ENCODE measurements around the gene RUNX1.

RUNX1 gene

GRCh38 chr21:34801519-34802132 is 247.5 kb downstream of the RUNX1 start:
- no peak for DNase-seq

- DNase-seq, result no peak
Observed at GRCh38 chr21:34800797-34801518, 248.1 kb downstream of the RUNX1 start.

GRCh38 chr21:34799092-34799491 is 250.0 kb downstream of the RUNX1 start:
- DNase-seq, result no peak

DNA sequence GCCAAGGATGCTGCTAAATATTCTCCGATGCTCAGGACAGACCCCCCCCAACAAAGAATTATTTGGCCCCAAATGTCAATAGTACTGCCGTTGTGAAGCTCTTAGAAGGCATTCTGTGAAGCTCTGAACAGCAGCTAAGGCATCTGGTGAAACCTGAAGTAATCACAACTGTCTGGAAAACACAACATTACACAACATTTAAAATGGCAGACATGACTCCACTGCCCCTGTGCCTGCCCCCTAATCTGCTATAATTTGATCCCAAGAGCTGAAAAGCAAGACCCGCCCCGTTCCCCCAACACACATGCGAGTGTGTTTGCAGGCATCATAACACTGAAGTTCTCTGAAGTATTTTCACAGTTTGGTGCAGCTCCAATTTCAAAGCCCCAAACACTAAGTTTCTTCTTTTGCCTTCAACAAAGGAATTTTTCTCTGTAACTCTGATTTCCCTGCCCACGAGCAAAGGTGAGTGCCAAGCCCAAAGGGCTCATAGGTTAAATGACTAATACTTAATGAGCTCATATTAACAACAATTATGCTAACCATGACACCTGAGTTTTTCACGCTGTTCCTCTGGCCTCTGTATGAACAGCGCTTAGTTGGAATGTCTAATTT is 251.1 kb downstream of the RUNX1 start:
- no peak for DNase-seq

GRCh38 chr21:34797201-34797525 is 251.9 kb downstream of the RUNX1 start:
- DNase-seq, result no peak

DNA sequence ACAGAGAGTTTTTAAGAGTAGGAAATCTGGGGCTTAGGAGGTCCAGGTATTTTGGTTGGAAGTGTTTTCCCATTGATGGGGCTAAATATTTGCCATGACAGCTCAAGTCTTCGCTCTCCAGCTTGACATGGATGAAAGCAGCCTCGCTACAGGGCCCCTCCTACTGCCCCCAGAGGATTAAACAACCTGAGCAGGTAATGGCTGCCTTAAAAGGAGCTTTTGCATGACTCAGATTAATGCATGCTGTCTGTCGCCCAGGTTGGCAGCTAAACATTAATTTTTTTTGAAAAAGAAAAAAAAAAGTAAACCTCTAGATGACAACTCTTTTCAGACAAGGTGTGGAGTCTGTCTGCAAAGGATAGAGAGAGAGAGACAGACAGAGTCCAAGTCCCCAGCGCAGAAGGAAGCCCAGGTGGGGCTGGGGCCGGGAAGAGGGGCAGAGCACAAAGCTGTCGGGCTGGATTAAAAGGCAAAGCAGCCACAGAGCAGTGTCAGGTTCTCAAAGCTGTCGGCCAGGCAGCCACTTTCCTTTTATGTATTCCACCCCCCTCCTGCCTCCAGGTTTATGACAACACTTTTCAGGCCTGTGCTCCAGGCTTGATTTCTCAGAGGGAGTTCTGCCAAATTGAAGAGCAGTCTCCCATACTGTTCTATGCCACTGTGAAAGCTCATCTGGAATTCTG is 252.4 kb downstream of the RUNX1 start:
- no peak for DNase-seq

GRCh38 chr21:34795548-34796180 is 253.4 kb downstream of the RUNX1 start:
- no peak for DNase-seq

DNA sequence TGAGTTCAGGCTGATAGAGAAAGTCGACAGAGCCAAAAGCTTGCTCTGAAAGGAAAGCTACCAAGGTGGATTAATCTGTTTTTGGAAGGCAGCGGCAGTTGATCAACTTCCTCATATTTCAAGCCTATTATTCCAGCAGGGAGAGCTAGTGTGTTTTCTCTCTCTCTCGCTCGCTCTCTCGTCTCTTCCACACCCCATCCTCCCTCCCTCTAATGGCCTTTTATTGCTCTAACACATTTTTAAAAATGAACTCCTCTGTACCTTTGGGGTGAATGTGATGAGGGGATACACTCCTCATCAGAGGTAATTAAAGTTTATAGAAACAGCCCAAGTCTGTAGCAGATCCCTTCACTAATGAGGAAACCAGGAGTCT is 253.9 kb downstream of the RUNX1 start:
- no peak for DNase-seq

DNA sequence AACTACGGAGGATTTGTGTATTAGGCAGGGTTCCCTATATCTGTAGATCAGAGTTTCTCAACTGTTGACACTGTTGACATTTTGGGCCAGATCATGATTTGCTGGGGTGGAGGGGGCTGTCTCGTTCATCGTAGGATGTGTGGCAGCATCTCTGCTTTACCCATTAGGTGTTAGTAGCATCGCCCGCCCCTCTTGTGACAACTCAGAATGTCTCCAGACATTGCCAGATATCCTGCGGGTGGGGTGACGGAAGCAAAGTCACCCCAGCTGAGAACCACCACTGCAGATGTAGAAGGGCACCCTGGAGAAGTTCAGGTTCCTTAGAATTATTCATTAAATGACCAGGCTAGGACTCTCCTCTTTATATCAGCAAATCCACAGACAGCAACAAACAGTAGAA is 254.4 kb downstream of the RUNX1 start:
- DNase-seq, result no peak

- DNase-seq, result no peak
Observed at GRCh38 chr21:34793471-34793870, 255.6 kb downstream of the RUNX1 start.

DNA sequence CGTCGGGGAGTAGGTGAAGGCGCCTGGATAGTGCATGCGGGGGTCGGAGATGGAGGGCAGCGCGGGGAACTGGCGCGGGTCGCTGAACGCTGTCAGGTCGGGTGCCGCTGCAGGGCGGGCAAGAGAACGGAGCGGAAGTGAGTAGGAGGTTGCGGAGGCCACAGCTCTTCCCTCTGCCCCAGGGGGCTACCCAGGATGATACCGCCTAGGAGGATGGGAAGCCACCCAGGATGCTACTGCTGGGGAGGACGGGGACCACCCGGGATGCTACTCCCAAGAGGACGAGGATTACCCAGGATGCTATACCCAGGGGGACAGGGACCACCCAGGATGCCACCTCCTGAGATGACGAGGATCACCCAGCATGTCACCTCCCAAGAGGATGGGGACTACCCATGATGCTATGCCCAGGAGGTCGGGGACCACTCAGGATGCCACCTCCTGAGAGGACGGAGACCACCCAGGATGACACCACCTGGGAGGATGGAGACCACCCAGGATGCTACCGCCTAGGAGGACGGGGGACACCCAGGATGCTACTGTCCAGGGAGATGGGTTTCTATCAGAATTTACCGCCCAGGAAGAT is 256.5 kb downstream of the RUNX1 start:
- no peak for DNase-seq

DNA sequence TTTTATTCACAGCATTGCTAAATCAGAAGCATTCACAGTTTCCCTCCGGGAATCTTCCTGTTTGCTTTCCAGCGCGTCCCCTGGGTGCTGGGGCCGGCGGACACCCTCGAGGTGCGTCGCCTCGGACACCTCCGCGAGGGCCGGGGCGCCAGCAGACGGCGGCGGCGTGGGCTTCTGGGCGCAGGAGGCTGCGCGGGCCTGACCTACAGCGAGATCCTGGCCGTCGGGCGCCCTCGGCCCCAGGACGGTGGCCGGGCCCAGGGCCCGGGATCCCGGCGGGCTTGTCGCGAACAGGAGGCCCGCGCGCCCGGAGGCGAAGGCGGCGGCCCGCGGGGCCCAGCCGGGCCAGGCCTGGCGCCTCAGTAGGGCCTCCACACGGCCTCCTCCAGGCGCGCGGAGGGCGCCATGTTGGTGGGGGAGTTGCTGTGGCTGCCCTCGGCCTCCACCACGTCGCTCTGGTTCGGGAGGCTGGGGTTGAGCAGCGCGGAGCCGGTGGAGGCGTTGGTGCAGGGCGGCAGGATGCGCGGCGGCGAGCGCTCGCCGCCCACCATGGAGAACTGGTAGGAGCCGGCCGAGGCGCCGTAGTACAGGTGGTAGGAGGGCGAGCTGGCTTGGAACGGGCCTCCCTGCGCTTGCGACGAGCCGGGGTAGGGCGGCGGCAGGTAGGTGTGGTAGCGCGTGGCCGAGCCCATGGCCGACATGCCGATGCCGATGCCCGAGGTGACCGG is 257.2 kb downstream of the RUNX1 start:
- no peak for DNase-seq

DNA sequence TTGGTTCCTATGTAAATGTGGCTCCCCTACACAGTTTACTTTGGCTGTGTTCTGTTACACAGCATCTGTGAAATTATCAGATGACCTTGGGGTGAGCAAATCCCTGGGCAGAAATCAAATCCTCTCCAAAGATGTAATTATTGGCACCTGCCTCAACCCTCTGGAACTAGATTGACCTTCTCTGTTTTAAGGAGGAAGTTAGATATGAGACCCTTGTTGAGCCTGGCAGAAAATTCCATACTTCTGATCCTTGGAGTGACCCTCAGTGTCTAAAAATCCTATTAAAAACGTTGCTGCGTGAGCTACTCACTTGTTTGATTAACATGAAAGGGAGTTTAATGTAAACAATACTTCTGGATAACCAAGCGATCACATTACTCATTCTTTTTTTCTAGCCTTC is 258.3 kb downstream of the RUNX1 start:
- DNase-seq, result no peak

- DNase-seq, result no peak
Observed at GRCh38 chr21:34790341-34790740, 258.8 kb downstream of the RUNX1 start.

DNA sequence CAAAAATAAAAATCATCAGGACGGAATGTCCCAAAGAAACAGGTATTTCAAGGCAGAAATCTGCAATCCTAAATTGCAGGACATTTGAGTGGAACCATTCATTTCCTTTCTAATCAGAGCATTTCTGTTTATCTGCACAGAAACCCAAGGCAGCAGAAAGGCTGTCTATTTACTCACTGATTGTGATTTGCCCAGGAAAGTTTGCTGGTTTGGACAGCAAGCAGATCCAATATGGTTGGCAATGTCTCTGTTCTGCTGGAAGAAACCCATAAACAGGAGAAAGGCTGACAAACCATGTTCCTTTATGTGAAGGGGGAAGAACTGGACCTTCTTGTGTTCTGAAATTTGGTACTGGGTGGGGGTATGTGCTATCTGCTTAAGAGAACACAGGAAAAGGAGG is 260.2 kb downstream of the RUNX1 start:
- DNase-seq, result no peak

DNA sequence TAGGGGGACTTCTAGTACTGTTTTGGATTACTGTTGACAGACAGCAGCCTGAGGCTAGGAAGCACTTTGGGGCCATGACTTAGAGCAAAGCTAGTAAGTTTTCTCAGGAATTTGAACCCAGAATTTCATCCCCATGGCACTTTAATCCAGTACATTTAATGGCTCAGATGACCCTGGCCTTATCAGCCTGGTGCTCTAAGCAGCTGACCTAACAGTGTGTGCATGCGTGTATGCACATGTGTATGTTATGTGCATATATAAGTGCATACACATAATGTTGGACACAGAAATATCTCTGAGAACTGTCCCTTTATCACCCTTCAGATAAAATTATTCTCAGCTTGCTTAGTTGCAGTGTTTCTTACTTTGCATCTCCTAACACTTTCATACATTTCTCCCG is 265.3 kb downstream of the RUNX1 start:
- no peak for DNase-seq

- DNase-seq, result no peak
Observed at GRCh38 chr21:34782506-34783360, 266.4 kb downstream of the RUNX1 start.

DNA sequence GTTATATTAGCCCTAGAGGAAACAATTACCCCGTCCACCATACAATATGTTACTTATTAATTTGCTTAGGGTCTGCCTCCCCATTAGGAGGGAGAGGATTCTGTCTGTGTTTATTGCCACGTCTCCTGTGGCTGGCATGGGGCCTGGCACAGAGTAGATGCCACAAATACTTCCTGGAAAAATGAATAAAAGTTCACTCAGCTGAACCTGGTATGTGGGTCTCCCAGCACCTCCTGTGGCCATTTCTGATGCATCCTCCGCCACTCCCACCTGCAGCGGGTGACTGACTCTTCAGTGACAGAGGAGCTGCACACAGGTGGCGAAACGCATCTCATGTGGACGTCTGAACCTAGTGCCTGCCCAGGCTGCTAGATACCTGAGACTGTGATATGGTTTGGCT is 267.6 kb downstream of the RUNX1 start:
- DNase-seq, result no peak

DNA sequence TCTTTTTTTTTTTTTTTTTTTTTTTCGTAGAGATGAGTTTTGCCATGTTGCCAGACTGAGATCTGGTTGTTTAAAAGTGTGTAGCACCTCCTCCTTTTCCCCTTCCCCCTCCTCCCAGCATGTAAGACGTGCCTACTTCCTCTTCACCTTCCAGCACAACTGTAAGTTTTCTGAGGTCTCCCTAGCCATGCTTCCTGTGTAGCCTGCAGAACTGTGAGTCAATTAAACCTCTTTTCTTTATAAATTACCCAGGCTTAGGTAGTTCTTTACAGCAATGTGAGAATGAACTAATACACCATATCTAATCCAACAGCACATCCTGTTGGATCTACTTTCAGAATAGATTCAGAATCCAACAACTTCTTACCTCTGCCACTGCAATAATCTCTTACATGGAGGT is 269.2 kb downstream of the RUNX1 start:
- DNase-seq, result no peak

GRCh38 chr21:34775793-34776192 is 273.3 kb downstream of the RUNX1 start:
- no peak for DNase-seq

DNA sequence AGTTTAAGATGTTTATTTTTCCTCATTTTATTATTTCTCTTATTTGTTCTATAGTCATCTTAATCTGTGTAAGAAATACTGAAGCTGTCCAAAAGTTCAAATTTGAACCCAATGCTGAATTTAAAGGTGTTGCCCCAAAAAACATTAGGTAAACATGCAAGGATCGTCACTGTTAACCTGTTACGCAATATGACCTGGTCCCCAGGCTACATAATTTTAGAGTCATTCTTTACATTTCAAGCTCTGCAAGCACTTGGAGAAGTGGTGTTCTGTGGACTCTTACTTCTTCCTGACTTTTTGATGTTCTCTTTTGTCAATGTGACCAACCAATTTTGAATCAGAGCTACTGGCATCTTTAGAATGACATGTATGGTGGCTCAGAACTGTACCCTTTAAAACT is 274.4 kb downstream of the RUNX1 start:
- no peak for DNase-seq

Measured in CD4-positive, alpha-beta T cell treated with Interferon gamma for 1 hour (primary cell).